NCI-H146 (cell line): ENCODE measurements around the gene AQP6.

Experiments used
- DNase-seq: peaks from one replicate; lab custom pipeline; 2025; lab: John Stamatoyannopoulos, UW

Gene AQP6

DNA sequence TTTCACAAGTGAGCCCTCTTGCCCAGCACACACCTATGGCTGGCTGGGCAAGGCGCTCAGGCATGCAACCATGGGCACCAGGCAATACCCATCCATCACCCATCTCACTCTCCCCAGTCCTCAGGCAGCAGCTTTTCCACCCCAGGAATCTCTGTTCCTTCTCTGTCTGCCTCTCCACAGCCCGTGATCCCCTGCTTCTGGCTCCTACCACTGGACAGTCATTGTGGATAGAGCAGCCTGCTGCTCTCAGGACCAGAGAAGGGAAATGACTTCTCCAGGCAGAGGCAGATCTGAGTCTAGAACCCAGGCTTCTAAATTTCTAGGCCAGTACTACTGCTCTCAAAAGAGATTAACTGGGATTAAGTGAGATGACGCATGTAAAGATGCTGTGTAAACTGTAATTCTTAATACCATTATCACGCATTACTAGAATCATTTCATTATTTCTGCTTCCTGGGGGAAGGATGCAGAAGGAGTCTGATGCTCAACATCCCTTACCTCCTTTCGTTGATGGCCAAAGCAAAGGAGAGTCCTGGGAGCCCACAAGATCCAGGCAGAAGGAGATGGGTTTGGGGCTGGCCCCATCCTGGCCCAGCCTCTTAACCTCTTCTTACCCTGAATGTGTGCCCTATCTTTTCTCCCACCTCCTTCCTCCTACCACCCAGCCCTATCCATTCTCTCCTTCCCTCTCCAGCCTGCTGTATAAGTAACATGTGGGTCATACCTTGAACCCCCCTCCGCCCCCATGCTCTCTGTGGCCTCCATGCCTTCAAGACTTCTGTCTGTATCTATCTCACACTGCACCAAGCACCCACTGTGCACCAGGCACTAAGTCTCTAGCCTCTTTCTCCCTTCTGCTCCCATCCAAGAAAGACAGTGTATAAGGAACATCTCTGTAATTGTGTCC, 15.8 kb upstream of the AQP6 start:
- no peak for DNase-seq

DNA sequence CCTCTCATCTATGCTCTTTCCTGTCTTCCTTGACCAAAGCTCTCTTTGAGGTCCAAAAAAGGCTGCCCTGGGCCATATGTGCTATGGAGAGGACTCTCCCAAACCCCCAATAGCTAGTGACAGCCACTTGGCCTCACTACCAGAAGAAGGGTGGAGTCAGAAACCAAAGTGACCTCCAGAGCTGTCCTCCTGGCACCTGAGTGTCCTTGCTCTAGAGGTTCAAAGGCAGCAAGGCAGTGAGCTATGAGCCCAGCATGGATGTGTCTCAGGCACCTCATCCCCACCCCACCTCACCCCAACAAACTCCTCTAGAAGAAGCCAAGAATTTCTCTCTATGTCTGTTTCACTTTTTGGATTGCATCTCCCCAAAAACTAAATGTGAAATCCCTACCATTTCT, 15.2 kb upstream of the AQP6 start:
- DNase-seq = no peak

DNA sequence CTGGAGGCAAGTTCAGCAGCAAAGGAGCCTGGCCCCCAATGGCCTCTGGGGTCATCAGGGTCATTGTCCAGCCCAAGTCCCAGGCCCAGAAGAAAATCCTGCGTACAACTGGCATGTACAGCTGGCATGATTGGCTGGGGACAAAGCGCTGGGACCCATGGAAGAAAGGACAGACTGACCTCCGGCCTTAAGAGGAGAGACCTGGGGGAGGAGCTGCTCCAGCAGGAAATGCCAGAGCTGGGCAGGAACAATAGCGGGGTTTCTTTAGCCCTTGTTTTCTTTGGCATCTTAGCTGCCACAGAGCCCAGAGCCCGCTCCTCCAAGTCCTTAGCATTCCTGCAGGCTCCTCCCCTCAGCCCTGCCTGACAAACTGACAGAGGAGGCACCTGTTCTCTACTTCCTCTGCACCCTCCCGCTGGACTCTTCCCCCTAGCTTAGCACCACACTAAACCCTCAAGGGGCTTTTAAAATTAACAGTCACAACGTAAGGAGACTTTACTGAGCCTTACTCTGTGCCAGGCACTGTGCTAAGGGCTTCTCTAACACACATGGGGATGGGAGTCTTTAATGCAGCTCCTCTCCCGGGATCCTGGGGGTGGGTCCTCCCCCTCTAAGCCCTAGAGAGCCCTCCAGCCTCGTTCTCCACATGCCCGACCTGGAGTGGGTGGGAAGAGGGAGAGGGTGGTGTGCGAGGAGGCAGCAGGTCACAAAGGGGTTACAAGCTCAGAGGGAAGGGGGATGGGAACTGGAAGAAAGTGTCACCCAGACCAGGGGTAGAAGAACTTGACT, 12.9 kb upstream of the AQP6 start:
- no peak for DNase-seq

GRCh38 chr12:49960474-49961110, 12.2 kb upstream of the AQP6 start:
- no peak for DNase-seq

DNA sequence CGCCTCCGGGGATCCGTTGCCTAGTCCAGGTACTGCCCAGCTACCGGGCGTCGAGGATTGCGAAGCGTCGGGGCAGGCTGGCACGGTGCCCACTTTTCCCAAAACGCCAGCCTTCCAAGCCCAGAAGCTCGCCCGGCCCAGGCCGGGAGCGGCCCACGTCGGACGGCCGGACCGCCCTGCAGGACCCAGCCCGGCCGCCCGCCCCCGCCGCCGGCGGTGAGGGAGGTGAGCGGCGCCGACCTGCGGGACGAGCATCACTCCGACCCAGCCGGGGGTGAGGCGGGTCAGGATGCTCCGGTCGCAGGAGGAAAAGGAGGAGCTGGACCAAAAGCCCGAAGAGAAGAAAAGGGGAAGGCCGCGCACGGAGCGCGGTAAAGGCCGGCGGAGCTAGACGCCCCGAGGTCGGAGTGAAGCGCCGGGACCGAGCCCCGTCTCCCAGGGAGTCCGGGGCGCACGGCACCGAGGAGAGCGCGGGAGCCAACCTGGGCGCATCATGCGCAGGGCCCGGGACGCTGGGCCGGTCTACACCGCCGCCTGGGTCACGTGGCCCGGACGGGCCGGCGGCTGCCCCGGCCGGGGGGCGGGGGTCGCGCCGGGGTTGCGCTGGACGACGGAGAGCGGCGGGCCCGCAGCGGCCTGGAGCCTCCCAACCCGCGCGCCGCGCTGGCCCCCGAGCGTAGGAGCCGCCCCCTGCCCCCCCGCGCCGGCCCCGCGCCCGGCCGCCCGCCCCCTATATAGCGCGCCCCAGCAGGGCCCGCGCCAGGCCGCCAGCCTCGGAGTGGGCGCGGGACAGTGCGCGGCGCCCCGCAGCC, 11.4 kb upstream of the AQP6 start, which contains the start of gene AQP5:
Gene AQP5, plus strand, starts transcription at position 762 of the 812 bp plus-strand sequence. CDS start 146 bp downstream, outside the sequence.
- peak; percentile 32 for DNase-seq

- no peak for DNase-seq
Measured at GRCh38 chr12:49961993-49962764, 10.6 kb upstream of the AQP6 start.

GRCh38 chr12:49962861-49963765, 9.6 kb upstream of the AQP6 start:
- peak; percentile 29 for DNase-seq

- no peak for DNase-seq
Measured at GRCh38 chr12:49963976-49964815, 8.6 kb upstream of the AQP6 start.

DNA sequence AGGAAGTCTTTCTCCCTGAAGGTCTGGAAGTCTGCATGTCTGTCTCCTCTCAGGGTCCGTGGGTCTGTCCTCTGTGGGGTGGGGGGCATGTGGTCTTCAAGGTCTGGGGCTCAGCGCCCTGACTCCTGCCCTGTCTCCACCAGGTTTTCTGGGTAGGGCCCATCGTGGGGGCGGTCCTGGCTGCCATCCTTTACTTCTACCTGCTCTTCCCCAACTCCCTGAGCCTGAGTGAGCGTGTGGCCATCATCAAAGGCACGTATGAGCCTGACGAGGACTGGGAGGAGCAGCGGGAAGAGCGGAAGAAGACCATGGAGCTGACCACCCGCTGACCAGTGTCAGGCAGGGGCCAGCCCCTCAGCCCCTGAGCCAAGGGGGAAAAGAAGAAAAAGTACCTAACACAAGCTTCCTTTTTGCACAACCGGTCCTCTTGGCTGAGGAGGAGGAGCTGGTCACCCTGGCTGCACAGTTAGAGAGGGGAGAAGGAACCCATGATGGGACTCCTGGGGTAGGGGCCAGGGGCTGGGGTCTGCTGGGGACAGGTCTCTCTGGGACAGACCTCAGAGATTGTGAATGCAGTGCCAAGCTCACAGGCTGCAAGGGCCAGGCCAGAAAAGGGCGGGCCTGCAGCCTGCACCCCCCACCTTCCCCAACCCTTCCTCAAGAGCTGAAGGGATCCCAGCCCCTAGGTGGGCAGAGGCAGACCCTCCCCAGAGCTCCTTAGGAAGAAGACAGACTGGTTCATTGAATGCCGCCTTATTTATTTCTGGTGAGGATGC, 7.7 kb upstream of the AQP6 start:
- no peak for DNase-seq

- no peak for DNase-seq
Measured at GRCh38 chr12:49965836-49966235, 6.9 kb upstream of the AQP6 start.

DNA sequence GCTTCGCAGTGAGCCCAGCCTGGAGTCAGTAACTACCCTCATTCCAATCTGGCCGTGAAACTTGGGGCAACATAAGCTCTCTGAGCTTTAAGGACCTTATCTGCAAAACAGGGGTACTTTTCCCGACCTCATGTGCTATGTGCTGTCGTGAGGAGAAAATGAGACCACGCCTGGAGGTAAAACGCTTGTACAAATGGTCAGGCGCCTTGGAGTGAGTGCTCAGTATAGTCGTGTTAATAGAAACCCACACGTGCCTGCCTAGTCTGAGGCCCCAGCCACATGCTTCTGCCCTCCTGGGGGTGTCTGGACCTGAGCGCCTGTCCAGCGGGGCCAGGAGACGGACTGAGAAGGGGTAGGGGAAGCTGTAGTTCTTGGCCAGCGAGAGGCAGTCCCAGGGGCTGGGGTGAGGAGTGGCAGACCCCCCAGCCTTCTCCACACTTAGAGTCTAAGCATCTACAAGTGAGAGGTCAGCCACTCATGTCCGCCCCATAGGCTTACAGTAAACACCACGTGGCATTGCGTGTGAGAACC, 6.2 kb upstream of the AQP6 start:
- no peak for DNase-seq

DNA sequence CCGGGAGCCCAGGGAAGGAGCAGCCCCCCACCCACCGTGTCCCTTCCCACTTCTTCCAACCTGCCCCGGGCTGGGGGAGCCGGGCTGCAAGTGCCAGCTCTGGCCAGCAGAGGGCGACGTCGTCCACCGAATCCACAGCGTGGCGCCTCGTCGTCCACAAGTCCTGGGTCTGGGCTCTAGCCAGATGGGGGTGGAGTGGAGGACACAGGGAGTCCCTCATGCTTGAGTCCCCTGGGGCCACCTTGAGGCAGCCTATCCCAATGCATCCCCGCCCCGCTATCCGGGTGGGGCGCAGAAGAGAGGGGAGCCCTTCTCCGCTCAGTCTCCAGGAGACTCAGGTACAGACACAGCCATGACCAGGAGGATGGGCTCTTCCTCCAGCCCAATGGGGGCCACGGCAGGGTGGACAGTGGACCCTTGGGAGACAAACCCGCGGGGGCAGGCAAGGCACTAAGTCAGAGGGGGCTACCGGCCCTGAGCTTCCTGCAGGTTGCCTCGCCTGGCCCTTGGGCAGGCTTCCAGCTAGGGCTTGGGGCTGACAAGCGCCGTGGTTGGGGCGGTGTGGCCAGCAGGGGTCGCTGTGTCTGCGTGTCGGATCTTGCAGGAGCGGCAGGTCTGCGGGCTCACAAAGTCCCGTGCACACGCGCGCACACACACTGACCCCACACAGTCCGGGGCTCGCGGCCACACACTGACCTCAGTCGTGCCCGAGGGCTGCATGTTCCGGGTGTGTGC, 5.5 kb upstream of the AQP6 start:
- DNase-seq = peak; percentile 88

- DNase-seq = no peak
Measured at GRCh38 chr12:49967777-49968250, 4.9 kb upstream of the AQP6 start.

- DNase-seq = no peak
Measured at GRCh38 chr12:49968471-49968870, 4.3 kb upstream of the AQP6 start.

DNA sequence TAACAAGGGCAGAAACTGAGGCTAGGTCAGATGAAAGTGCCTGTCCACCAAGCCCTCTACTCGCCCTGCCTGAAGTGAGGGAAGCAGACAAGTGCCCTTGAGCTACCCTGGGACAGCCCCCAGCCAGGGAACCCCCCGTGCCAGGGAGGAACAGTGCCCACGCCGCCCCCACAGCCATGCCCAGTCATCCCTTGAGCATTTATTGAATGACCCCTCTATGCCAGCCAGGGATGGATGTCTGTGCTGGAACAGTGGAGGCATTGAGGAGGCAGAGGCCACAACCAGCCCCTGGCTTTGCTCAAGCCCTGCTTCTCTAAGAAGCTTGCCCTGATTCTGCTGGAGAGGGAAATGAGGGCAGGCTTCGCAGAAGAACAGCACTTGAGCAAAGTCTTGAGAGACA, 3.7 kb upstream of the AQP6 start:
- no peak for DNase-seq

GRCh38 chr12:49969651-49970429, 2.9 kb upstream of the AQP6 start:
- no peak for DNase-seq
